HCT116 (cell line): ENCODE results near the gene NRP1.

Source experiments
- JUND ChIP-seq: IDR thresholded peaks from 2 replicates; pipeline ENCODE4 v1.6.1; 2012
- POLR2A ChIP-seq: IDR thresholded peaks from 2 replicates; pipeline ENCODE4 v1.7.0; 2011; ENCODE audit warnings: borderline replicate concordance; ENCODE audit not compliant: insufficient read depth, insufficient read length; ENCODE audit errors: extremely low read depth
- SP1 ChIP-seq: IDR thresholded peaks from 2 replicates; pipeline ENCODE4 v1.6.1; 2012; ENCODE audit warnings: low read depth

DNA sequence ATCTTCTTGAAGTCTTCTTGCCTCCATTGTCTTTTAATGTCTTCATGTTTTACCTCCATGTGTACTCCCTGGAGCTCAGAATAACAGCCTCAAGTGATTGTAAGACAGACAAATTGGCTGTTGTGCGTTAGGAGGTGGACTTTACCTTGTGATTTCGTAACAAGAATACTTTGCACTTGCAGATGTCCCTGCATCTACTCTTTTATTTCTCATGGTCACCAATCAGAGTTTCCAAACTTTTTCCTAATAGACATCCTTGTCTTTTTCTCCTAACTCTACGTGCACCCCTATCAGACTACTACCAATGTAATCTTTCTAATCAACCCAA is 172.3 kb downstream of the NRP1 start:
- TF ChIP-seq POLR2A = no peak
- TF ChIP-seq JUND = no peak
- TF ChIP-seq SP1 = no peak
